Neural cell (in vitro differentiated cells): ENCODE results near the gene ZNF790. TPM values are rescaled to one million over a fixed set of nuclear protein-coding genes. Genes with fewer than 3 reads are reported as not detected.
"Not testable (repeated sequence)": the region's sequence is repeated elsewhere in the genome, so short reads cannot be mapped to it uniquely, and the experiment has no call there.

Experiments used
- H2AFZ ChIP-seq: fragments of 200-600, 300-800 bp; sonication (generic), shearing (Covaris generic); 2 replicates; pipeline ENCODE4 v1.6.0; 2014; ENCODE audit warnings: low read depth, mild to moderate bottlenecking, antibody characterized with exemption, low read length, moderate library complexity
- H3F3A ChIP-seq: fragments of 200-600 bp; shearing (Covaris generic); 2 replicates; pipeline ENCODE4 v1.6.1; 2016; ENCODE audit warnings: mild to moderate bottlenecking, moderate library complexity, mixed read lengths, antibody characterized with exemption, low read length; ENCODE audit not compliant: insufficient read depth, poor library complexity, severe bottlenecking
- H3K27ac ChIP-seq: fragments of 200-600, 300-800 bp; sonication (generic), shearing (Covaris generic); 2 replicates; pipeline ENCODE4 v1.5.1; 2014; ENCODE audit warnings: mild to moderate bottlenecking, low read length, moderate library complexity
- H3K27me3 ChIP-seq: fragments of 300-800, 200-600 bp; sonication (generic), shearing (Covaris generic); 2 replicates; pipeline ENCODE4 v1.6.0; 2014; ENCODE audit warnings: mild to moderate bottlenecking, low read depth, low read length, moderate library complexity; ENCODE audit not compliant: insufficient read depth
- H3K36me3 ChIP-seq: fragments of 300-800, 200-600 bp; sonication (generic), shearing (Covaris generic); 2 replicates; pipeline ENCODE4 v1.5.1; 2014; ENCODE audit warnings: mild to moderate bottlenecking, antibody characterized with exemption, low read length, moderate library complexity; ENCODE audit not compliant: insufficient read depth
- H3K4me2 ChIP-seq: fragments of 300-800, 200-600 bp; sonication (generic), shearing (Covaris generic); 2 replicates; pipeline ENCODE4 v1.6.0; 2014; ENCODE audit warnings: mild to moderate bottlenecking, low read length
- H3K4me3 ChIP-seq: fragments of 300-800, 200-600 bp; sonication (generic), shearing (Covaris generic); 2 replicates; pipeline ENCODE4 v1.5.1; 2014; ENCODE audit warnings: mild to moderate bottlenecking, low read length, moderate library complexity
- H3K79me2 ChIP-seq: fragments of 200-600 bp; shearing (Covaris generic); replicated peaks from 2 replicates; pipeline ENCODE4 v1.6.0; 2014; ENCODE audit warnings: mild to moderate bottlenecking, low read length, moderate library complexity; ENCODE audit not compliant: insufficient read depth
- H3K9ac ChIP-seq: fragments of 300-800, 200-600 bp; sonication (generic), shearing (Covaris generic); 2 replicates; pipeline ENCODE4 v1.6.1; 2016; ENCODE audit warnings: mild to moderate bottlenecking, low read length, mixed read lengths
- H3K9me2 ChIP-seq: fragments of 200-600 bp; shearing (Covaris generic); 2 replicates; pipeline ENCODE4 v1.6.1; 2016; ENCODE audit warnings: mild to moderate bottlenecking, low read length, mixed read lengths; ENCODE audit not compliant: insufficient read depth
- H3K9me3 ChIP-seq: fragments of 200-600, 300-800 bp; sonication (generic), shearing (Covaris generic); 2 replicates; pipeline ENCODE4 v1.6.1; 2016; ENCODE audit warnings: mild to moderate bottlenecking, mixed run types, low read length, moderate library complexity, mixed read lengths
- H4K20me1 ChIP-seq: fragments of 200-600 bp; shearing (Covaris generic); 2 replicates; pipeline ENCODE4 v1.6.1; 2016; ENCODE audit warnings: mild to moderate bottlenecking, mixed run types; ENCODE audit not compliant: insufficient read depth
- EP300 ChIP-seq: fragments of 450-650 bp; conservative IDR thresholded peaks from 2 replicates; pipeline ENCODE4 v1.6.1; 2014; ENCODE audit warnings: antibody characterized with exemption, mild to moderate bottlenecking, moderate library complexity; ENCODE audit not compliant: poor library complexity, severe bottlenecking
- EZH2 ChIP-seq: fragments of 200-600, 300-800 bp; shearing (Covaris generic), sonication (generic); IDR thresholded peaks from 2 replicates; pipeline ENCODE4 v1.6.1; 2014; ENCODE audit warnings: antibody characterized with exemption, low read length, borderline replicate concordance, mild to moderate bottlenecking; ENCODE audit not compliant: insufficient read depth, poor library complexity, severe bottlenecking
- MXI1 ChIP-seq: fragments of 450-650 bp; conservative IDR thresholded peaks from 2 replicates; pipeline ENCODE4 v1.6.1; 2014; ENCODE audit warnings: antibody characterized with exemption, mild to moderate bottlenecking; ENCODE audit not compliant: poor library complexity, severe bottlenecking
- POLR2AphosphoS5 ChIP-seq: IDR thresholded peaks from 2 replicates; pipeline ENCODE4 v1.6.1; 2012
- RAD21 ChIP-seq: fragments of 450-650 bp; conservative IDR thresholded peaks from 2 replicates; pipeline ENCODE4 v1.6.1; 2014; ENCODE audit warnings: antibody characterized with exemption, mild to moderate bottlenecking, moderate library complexity
- SMC3 ChIP-seq: fragments of 450-650 bp; conservative IDR thresholded peaks from 2 replicates; pipeline ENCODE4 v1.6.1; 2014; ENCODE audit warnings: antibody characterized with exemption, mild to moderate bottlenecking, moderate library complexity; ENCODE audit not compliant: poor library complexity
- TAF1 ChIP-seq: IDR thresholded peaks from 2 replicates; pipeline ENCODE4 v1.6.1; 2012; ENCODE audit warnings: low read depth
- polyA plus RNA-seq: library from polyadenylated mRNA; depleted of rRNA; stranded (reverse); fragments of >200 nt; gene quantifications from 2 replicates; pipeline ENCODE4 v1.2.3, GENCODE V29; 2014
- TF ChIP-seq, protein P1 (sequence below): fragments of 450-650 bp; IDR thresholded peaks from 2 replicates; pipeline ENCODE4 v1.5.1; 2014; ENCODE audit warnings: antibody characterized with exemption, mild to moderate bottlenecking, moderate library complexity; ENCODE audit not compliant: poor library complexity, severe bottlenecking
- TF ChIP-seq, protein P2 (sequence below): IDR thresholded peaks from 2 replicates; pipeline ENCODE4 v1.6.1; 2012; ENCODE audit warnings: borderline replicate concordance

ZNF790 gene
- polyA plus RNA-seq, 1 donor from 2014 or later = 11.0 TPM

- Histone ChIP-seq H2AFZ (peak overlapping the region; percentile 73), H3F3A (no peaks in the 10 kb centered on the region), H3K79me2 (peaks cover 17% of the 10 kb centered on the region), H3K9me3 (peaks cover 4% of the 10 kb centered on the region), H3K27me3 (no peaks in the 10 kb centered on the region), H3K36me3 (peaks cover under 1% of the 10 kb centered on the region), H3K4me3 (peak overlapping the region; percentile 87), H3K27ac (peak overlapping the region; percentile 75), H4K20me1 (no peaks in the 10 kb centered on the region), H3K9ac (peak overlapping the region; percentile 75), H3K9me2 (no peaks in the 10 kb centered on the region), H3K4me2 (peak overlapping the region; percentile 49)
- no peak for TF ChIP-seq SMC3
- TF ChIP-seq, protein P1, sequence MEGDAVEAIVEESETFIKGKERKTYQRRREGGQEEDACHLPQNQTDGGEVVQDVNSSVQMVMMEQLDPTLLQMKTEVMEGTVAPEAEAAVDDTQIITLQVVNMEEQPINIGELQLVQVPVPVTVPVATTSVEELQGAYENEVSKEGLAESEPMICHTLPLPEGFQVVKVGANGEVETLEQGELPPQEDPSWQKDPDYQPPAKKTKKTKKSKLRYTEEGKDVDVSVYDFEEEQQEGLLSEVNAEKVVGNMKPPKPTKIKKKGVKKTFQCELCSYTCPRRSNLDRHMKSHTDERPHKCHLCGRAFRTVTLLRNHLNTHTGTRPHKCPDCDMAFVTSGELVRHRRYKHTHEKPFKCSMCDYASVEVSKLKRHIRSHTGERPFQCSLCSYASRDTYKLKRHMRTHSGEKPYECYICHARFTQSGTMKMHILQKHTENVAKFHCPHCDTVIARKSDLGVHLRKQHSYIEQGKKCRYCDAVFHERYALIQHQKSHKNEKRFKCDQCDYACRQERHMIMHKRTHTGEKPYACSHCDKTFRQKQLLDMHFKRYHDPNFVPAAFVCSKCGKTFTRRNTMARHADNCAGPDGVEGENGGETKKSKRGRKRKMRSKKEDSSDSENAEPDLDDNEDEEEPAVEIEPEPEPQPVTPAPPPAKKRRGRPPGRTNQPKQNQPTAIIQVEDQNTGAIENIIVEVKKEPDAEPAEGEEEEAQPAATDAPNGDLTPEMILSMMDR = no peak
- TF ChIP-seq, protein P2, sequence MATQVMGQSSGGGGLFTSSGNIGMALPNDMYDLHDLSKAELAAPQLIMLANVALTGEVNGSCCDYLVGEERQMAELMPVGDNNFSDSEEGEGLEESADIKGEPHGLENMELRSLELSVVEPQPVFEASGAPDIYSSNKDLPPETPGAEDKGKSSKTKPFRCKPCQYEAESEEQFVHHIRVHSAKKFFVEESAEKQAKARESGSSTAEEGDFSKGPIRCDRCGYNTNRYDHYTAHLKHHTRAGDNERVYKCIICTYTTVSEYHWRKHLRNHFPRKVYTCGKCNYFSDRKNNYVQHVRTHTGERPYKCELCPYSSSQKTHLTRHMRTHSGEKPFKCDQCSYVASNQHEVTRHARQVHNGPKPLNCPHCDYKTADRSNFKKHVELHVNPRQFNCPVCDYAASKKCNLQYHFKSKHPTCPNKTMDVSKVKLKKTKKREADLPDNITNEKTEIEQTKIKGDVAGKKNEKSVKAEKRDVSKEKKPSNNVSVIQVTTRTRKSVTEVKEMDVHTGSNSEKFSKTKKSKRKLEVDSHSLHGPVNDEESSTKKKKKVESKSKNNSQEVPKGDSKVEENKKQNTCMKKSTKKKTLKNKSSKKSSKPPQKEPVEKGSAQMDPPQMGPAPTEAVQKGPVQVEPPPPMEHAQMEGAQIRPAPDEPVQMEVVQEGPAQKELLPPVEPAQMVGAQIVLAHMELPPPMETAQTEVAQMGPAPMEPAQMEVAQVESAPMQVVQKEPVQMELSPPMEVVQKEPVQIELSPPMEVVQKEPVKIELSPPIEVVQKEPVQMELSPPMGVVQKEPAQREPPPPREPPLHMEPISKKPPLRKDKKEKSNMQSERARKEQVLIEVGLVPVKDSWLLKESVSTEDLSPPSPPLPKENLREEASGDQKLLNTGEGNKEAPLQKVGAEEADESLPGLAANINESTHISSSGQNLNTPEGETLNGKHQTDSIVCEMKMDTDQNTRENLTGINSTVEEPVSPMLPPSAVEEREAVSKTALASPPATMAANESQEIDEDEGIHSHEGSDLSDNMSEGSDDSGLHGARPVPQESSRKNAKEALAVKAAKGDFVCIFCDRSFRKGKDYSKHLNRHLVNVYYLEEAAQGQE = no peak
- TF ChIP-seq POLR2AphosphoS5 = no peak
- no peak for TF ChIP-seq TAF1
- TF ChIP-seq RAD21 = no peak
- TF ChIP-seq EP300 = no peak
- TF ChIP-seq EZH2 = no peak
- TF ChIP-seq MXI1 = no peak
Measured at GRCh38 chr19:36797786-36798108, 40.4 kb downstream of the ZNF790 start.

GRCh38 chr19:36796714-36796992, 41.5 kb downstream of the ZNF790 start:
- no peak for TF ChIP-seq EP300
- TF ChIP-seq, protein P2 = no peak
- no peak for TF ChIP-seq MXI1
- no peak for TF ChIP-seq EZH2
- TF ChIP-seq POLR2AphosphoS5 = no peak
- no peak for TF ChIP-seq RAD21
- TF ChIP-seq SMC3 = no peak
- TF ChIP-seq, protein P1 = no peak
- TF ChIP-seq TAF1 = no peak
- no peaks in the 10 kb centered on the region for H3K27me3 ChIP-seq
- peak overlapping the region; percentile 87 for H3K4me3 ChIP-seq
- peak overlapping the region; percentile 27 for H2AFZ ChIP-seq
- no peaks in the 10 kb centered on the region for H4K20me1 ChIP-seq
- no peaks in the 10 kb centered on the region for H3K36me3 ChIP-seq
- no peaks in the 10 kb centered on the region for H3F3A ChIP-seq
- peaks cover 3% of the 10 kb centered on the region for H3K9me3 ChIP-seq
- H3K4me2 ChIP-seq = no peak overlapping the region
- H3K9me2 ChIP-seq = no peaks in the 10 kb centered on the region
- peaks cover 17% of the 10 kb centered on the region for H3K79me2 ChIP-seq
- H3K27ac ChIP-seq = no peak overlapping the region
- H3K9ac ChIP-seq = no peak overlapping the region

GRCh38 chr19:36791420-36792141, 46.6 kb downstream of the ZNF790 start:
- not testable (repeated sequence) for H3K9ac ChIP-seq, H3K27ac ChIP-seq, H3K9me3 ChIP-seq, H4K20me1 ChIP-seq, H3K4me3 ChIP-seq, H2AFZ ChIP-seq, H3K36me3 ChIP-seq, H3K27me3 ChIP-seq, H3K79me2 ChIP-seq, H3K4me2 ChIP-seq, H3K9me2 ChIP-seq, H3F3A ChIP-seq
